Natural killer cell (primary cell): ENCODE results near the gene COL9A2. TPM values are rescaled to one million over a fixed set of nuclear protein-coding genes. Genes with fewer than 3 reads are reported as not detected.
"Not testable (repeated sequence)": the region's sequence is repeated elsewhere in the genome, so short reads cannot be mapped to it uniquely, and the experiment has no call there.

Experiments
- ATAC-seq, 3 donors: fragments of 150-1000 bp in 2 of 3; fragments of 200-7000 bp in 1 of 3; cut with Tn5 transposase; 1 replicate in 1 of 3; 2 replicates in 2 of 3; pipeline ENCODE4 v1.10.0; 2021; ENCODE audit warnings: mild to moderate bottlenecking in 2 of 3, moderate library complexity in 2 of 3
- DNase-seq, 2 donors: peaks; one replicate each; pipeline versions ENCODE4 v3.0.0 to v3.0.0-alpha.2; 2013 to 2021; ENCODE audit warnings: mixed read lengths in 1 of 2
- H3K27ac ChIP-seq: one replicate; pipeline ENCODE4 v1.5.1; 2013; ENCODE audit warnings: mild to moderate bottlenecking, low read length
- H3K27me3 ChIP-seq: one replicate; pipeline ENCODE4 v1.6.1; 2013; ENCODE audit warnings: low read length; ENCODE audit not compliant: control insufficient read depth, insufficient read depth
- H3K36me3 ChIP-seq: one replicate; pipeline ENCODE4 v1.6.1; 2013; ENCODE audit warnings: low read length; ENCODE audit not compliant: control insufficient read depth, insufficient read depth
- H3K4me1 ChIP-seq: one replicate; pipeline ENCODE4 v1.6.1; 2013; ENCODE audit warnings: low read length; ENCODE audit not compliant: control insufficient read depth, insufficient read depth
- H3K4me3 ChIP-seq: one replicate; pipeline ENCODE4 v1.5.1; 2013; ENCODE audit warnings: low read length
- H3K9me3 ChIP-seq: one replicate; pipeline ENCODE4 v1.6.1; 2013; ENCODE audit warnings: low read length; ENCODE audit not compliant: control insufficient read depth, insufficient read depth
- H3K27ac Mint-ChIP-seq, 2 donors: one replicate each; pipeline ENCODE4 v1.8.0; 2022; ENCODE audit warnings: mild to moderate bottlenecking in 2 of 2, mixed read lengths in 2 of 2, moderate library complexity in 1 of 2
- H3K27me3 Mint-ChIP-seq, 2 donors: one replicate each; pipeline ENCODE4 v1.8.0; 2022; ENCODE audit warnings: low read depth in 2 of 2, mixed read lengths in 2 of 2
- H3K36me3 Mint-ChIP-seq: one replicate; pipeline ENCODE4 v1.8.0; 2022; ENCODE audit warnings: mixed read lengths
- H3K4me1 Mint-ChIP-seq, 2 donors: one replicate each; pipeline ENCODE4 v1.8.0; 2022; ENCODE audit warnings: mixed read lengths in 2 of 2
- H3K4me3 Mint-ChIP-seq: one replicate; pipeline ENCODE4 v1.8.0; 2022; ENCODE audit warnings: mild to moderate bottlenecking, moderate library complexity, mixed read lengths
- H3K9me3 Mint-ChIP-seq, 2 donors: one replicate each; pipeline ENCODE4 v1.8.0; 2022; ENCODE audit warnings: mixed read lengths in 2 of 2
- WGBS: methylation state at CpG from one replicate; pipeline ENCODE4 v1.1.7; 2013; ENCODE audit warnings: missing lambda C conversion rate; ENCODE audit not compliant: insufficient coverage; 5-methylcytosine and 5-hydroxymethylcytosine counted together
- intact Hi-C: fragments of 100-400 bp; cut with micrococcal nuclease; formaldehyde crosslinking; loops from one replicate; pipeline ENCODE4 v1.14.2; 2022
- total RNA-seq, 4 donors: library from RNA; stranded (reverse); fragments of 120-200 nt in 1 of 4; gene quantifications; one replicate each; pipeline versions ENCODE4 v1.2.3 to v1.2.4, GENCODE V29; 2013 to 2022
- TF ChIP-seq, protein P1 (sequence below): fragments of 200-600 bp; IDR thresholded peaks from one replicate; pipeline ENCODE4 v1.8.0; 2022; ENCODE audit warnings: antibody characterized with exemption

Gene COL9A2
- total RNA-seq, 3 donors from 2014 or later (not counting 1 experiment from before 2014, with no cell fraction given) = 2.4 to 2.6 (median 2.5) TPM

DNA sequence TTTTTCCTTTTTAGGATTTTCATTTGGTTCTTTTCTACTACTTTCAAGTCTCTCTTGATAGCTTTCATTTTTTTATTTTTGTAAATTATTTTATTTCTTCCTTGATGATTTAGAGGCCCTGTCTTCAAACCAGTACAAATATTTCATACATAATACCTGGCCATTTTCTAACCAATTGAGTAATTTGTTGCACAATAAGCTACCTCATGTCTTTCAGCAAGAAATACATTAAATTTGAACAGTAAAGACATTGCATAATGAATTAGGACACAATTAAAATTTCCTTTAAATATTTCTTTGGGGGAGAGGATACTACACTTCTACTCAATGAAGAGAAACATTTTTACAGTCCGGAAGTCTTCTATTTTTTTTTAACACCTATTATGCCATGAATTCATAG lies 15.6 kb upstream of the COL9A2 start:
- 100% methylated on average over 1 of the region's 1 CpG for WGBS
- Histone ChIP-seq H3K27ac (no peak overlapping the region), H3K9me3 (no peaks in the 10 kb centered on the region), H3K36me3 (no peaks in the 10 kb centered on the region), H3K4me3 (no peak overlapping the region), H3K27me3 (no peaks in the 10 kb centered on the region), H3K4me1 (no peaks in the 10 kb centered on the region)
- DNase-seq (no peak), ATAC-seq (no peak)
- intact Hi-C loops = no loop called here
- Mint-ChIP-seq H3K36me3 (no peaks in the 10 kb centered on the region), H3K27ac (no peak overlapping the region), H3K4me3 (no peak overlapping the region), H3K9me3 (peaks cover 0 to 2% of the 10 kb centered on the region in 2 donors), H3K4me1 (no peaks in the 10 kb centered on the region), H3K27me3 (peaks cover 11 to 14% of the 10 kb centered on the region in 2 donors)
- TF ChIP-seq, protein P1, sequence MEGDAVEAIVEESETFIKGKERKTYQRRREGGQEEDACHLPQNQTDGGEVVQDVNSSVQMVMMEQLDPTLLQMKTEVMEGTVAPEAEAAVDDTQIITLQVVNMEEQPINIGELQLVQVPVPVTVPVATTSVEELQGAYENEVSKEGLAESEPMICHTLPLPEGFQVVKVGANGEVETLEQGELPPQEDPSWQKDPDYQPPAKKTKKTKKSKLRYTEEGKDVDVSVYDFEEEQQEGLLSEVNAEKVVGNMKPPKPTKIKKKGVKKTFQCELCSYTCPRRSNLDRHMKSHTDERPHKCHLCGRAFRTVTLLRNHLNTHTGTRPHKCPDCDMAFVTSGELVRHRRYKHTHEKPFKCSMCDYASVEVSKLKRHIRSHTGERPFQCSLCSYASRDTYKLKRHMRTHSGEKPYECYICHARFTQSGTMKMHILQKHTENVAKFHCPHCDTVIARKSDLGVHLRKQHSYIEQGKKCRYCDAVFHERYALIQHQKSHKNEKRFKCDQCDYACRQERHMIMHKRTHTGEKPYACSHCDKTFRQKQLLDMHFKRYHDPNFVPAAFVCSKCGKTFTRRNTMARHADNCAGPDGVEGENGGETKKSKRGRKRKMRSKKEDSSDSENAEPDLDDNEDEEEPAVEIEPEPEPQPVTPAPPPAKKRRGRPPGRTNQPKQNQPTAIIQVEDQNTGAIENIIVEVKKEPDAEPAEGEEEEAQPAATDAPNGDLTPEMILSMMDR = no peak

DNA sequence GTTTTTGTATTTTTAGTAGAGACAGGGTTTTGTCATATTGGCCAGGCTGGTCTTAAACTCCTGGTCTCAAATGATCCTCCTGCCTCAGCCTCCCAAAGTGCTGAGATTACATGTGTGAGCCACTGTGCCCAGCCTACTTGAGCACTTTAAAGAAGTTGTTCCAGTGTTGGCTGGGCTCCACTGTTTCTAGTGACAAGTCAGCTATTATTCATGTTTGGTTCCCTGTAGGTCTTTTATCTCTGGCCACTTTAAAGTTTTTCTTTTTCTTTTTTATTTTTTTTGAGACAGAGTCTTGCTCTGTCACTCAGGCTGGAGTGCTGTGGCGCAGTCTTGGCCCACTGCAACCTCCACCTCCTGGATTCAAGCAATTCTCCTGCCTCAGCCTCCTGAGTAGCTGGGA lies 14.3 kb upstream of the COL9A2 start:
- H3K27me3 ChIP-seq, H3K4me1 ChIP-seq, H3K9me3 Mint-ChIP-seq, H3K4me3 ChIP-seq, H3K27ac Mint-ChIP-seq, H3K27ac ChIP-seq, ATAC-seq, H3K9me3 ChIP-seq, H3K36me3 ChIP-seq, H3K36me3 Mint-ChIP-seq, H3K4me3 Mint-ChIP-seq, DNase-seq, H3K4me1 Mint-ChIP-seq, intact Hi-C loops: not testable (repeated sequence)
- H3K27me3 Mint-ChIP-seq = peaks cover 11 to 14% of the 10 kb centered on the region in 2 donors
- 0% methylated on average over 1 of the region's 1 CpG for WGBS

DNA sequence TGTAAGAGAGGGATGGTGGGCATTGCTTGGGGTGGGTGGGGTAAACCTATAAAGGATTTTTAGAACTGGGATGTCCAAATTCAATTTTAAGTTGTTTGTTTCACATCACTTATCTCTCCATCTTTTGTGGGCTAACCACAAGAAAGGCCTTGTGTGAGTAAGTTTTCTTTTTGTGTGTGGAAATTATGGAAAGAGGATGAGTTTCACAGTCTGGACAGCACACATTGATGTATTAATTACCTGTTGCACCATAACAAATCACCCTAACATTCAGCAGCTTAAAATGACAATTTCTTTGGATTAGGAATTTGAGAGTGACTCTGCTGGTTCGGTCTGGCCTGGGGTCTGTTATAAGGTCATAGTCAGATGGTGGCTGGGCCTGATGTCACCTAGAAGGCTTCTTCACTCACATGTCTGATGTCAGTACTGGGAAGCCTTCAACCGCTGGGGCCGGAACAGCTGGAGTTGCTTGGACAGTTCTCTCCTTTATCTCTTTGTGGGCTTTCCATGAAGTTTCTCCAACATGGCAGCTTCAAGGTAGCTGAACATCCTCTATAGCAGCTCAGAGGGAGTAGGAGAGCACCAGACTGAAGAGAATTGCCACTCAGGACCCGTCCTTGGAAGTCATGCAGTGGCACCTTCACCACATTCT lies 2.0 kb upstream of the COL9A2 start:
- H3K36me3 ChIP-seq = no peaks in the 10 kb centered on the region
- H3K36me3 Mint-ChIP-seq = no peaks in the 10 kb centered on the region
- TF ChIP-seq, protein P1 = no peak
- H3K27me3 ChIP-seq = peaks cover 18% of the 10 kb centered on the region
- no peak overlapping the region for H3K4me3 ChIP-seq
- no peak overlapping the region for H3K27ac ChIP-seq
- peaks cover 20% of the 10 kb centered on the region in 2 donors for H3K27me3 Mint-ChIP-seq
- no peak for ATAC-seq
- H3K4me1 ChIP-seq = peaks cover 28% of the 10 kb centered on the region
- peak overlapping the region; percentile 53 for H3K4me3 Mint-ChIP-seq
- H3K4me1 Mint-ChIP-seq = peaks cover 27 to 33% of the 10 kb centered on the region in 2 donors
- 96% methylated on average over 4 of the region's 4 CpGs for WGBS
- H3K27ac Mint-ChIP-seq = no peak overlapping the region
- intact Hi-C loops = loop anchor here (5.0 kb wide), 3 partner anchors 62 to 167 kb away; partner anchors contain the start of gene ZMPSTE24
- no peaks in the 10 kb centered on the region for H3K9me3 Mint-ChIP-seq
- H3K9me3 ChIP-seq = no peaks in the 10 kb centered on the region
- DNase-seq = no peak

DNA sequence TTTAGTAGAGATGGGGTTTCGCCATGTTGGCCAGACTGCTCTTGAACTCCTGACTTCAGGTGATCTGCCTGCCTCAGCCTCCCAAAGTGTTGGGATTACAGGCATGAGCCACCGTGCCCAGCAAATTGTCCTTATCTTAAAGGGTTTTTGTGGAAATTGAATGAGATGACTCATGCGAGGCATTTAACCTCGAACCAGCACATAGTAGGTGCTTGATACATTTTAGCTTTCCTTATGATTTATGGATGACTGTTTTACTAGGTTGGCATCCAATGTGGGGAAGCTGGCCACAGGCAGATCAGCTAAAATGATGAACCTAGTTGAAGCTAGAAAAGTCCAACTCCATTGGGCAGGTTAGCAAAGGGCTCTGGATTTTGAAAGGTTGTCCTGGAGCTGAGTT lies 1.4 kb upstream of the COL9A2 start:
- H3K9me3 Mint-ChIP-seq = no peaks in the 10 kb centered on the region
- peaks cover 27 to 33% of the 10 kb centered on the region in 2 donors for H3K4me1 Mint-ChIP-seq
- Histone ChIP-seq H3K36me3 (no peaks in the 10 kb centered on the region), H3K4me3 (no peak overlapping the region), H3K27ac (no peak overlapping the region), H3K9me3 (no peaks in the 10 kb centered on the region), H3K4me1 (peaks cover 30% of the 10 kb centered on the region), H3K27me3 (peaks cover 18% of the 10 kb centered on the region)
- H3K27ac Mint-ChIP-seq = no peak overlapping the region
- peaks cover 20% of the 10 kb centered on the region in 2 donors for H3K27me3 Mint-ChIP-seq
- no peak for ATAC-seq
- WGBS = 93% methylated on average over 4 of the region's 4 CpGs
- no peaks in the 10 kb centered on the region for H3K36me3 Mint-ChIP-seq
- H3K4me3 Mint-ChIP-seq = no peak overlapping the region
- DNase-seq = no peak
- TF ChIP-seq, protein P1 = no peak
- intact Hi-C loops = loop anchor here (5.0 kb wide), 3 partner anchors 61 to 166 kb away; partner anchors contain the start of gene ZMPSTE24
